Fibroblast of skin of abdomen (primary cell): ENCODE measurements around the gene KCNG2.

Experiments
- DNase-seq: peaks from one replicate; pipeline ENCODE4 v3.0.0-alpha.2; 2013

The KCNG2 gene

DNA sequence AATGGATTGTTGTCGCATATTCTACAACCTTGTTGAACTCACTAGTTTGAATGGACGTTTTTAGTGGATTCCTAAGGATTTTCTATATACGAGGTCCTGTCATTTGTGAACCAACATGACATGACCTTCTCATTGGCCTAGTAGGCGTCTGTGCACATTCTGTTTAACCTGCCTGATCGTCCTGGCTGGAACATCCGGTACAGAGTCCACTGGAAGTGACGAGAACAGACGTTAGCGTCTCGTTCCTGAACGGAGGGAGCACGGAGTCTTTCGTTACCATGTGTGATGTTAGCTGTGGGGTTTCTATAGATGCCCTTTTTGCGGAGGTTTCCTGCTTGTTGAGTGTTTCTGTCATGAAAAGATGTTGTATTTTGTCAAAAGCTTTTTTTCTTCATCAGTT, 91.8 kb downstream of the KCNG2 start:
- no peak for DNase-seq

DNA sequence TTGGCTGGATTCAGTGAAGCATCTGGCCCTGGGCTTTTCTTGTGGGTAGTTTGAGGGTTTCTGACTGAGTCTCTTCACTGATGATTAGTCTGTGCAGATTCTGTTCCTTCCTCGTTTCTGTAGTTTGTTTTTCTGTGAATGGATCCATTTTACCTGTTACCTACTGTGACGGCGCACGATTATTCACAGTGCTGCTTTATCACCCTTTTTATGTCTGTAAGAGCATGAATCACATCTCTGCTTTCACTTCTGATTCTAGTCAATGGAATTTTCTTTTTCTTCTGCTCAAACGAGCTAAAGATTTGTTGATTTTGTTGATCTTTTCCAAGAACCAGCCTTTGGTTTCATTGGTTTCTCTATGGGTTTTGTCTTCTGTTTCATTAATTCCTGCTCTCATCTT, 92.9 kb downstream of the KCNG2 start:
- DNase-seq = no peak

DNA sequence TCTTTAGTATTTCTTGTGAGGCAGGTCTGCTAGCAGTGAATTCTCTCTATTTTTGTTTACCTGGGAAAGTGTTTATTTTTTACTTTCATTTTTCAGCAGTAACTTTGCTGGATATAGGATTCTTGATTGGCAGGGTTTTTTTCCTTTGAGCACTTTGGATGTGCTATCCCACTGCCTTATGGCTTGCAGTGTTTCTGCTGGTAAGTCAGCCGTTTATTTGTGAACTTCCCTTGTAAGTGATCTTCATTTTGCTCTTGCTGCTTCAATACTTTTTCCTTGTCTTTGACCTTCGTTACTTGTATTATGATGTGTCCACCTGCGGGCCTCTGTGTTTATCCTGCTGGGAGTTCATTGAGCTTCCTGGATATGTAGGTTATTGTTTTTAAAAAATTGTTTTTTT, 99.0 kb downstream of the KCNG2 start:
- no peak for DNase-seq

DNA sequence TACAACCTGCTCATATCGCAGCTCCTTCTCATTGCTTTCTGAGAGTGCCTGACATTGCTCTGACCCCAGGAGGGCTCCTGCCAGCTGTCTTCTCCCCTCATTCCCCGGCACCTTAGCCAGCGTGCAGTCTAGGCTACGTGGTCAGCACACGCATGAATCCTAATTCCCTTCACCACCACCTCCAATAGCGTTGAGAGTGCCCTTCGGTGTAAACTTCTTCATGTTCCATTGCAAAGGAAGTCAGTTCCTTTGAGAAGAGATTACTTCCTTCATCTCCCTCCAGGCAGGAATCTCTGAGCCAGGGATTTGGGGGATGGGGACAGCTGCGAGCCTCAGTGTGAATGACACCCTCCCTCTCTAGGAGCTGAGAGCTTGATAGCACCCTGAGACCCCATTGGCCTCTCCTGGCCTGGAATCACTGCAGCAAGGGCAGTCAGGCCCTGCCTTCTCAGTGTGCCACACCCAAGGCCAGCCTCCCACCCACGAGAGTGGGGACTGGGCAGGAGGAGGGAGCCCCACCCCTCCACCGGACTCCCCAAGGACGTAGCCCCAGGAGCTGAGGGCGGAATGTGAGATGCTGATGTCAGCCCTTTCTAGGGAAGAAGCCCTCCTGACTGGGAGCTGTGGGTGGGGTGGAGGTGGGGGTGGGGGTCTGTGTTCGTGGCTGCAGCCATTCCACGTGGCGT, 100.3 kb downstream of the KCNG2 start:
- no peak for DNase-seq

DNA sequence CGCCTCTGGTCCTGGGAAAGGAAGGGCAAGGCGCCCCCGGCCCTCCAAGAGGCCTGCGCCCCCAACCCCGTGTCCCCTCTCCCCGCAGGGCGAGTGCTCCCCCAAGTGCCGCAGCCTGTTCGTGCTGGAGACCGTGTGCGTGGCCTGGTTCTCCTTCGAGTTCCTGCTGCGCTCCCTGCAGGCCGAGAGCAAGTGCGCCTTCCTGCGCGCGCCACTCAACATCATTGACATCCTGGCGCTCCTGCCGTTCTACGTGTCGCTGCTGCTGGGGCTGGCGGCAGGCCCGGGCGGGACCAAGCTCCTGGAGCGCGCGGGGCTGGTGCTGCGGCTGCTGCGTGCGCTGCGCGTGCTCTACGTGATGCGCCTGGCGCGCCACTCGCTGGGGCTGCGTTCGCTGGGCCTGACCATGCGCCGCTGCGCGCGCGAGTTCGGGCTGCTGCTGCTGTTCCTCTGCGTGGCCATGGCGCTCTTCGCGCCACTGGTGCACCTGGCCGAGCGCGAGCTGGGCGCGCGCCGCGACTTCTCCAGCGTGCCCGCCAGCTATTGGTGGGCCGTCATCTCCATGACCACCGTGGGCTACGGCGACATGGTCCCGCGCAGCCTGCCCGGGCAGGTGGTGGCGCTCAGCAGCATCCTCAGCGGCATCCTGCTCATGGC, 101.3 kb downstream of the KCNG2 start:
- DNase-seq = no peak

DNA sequence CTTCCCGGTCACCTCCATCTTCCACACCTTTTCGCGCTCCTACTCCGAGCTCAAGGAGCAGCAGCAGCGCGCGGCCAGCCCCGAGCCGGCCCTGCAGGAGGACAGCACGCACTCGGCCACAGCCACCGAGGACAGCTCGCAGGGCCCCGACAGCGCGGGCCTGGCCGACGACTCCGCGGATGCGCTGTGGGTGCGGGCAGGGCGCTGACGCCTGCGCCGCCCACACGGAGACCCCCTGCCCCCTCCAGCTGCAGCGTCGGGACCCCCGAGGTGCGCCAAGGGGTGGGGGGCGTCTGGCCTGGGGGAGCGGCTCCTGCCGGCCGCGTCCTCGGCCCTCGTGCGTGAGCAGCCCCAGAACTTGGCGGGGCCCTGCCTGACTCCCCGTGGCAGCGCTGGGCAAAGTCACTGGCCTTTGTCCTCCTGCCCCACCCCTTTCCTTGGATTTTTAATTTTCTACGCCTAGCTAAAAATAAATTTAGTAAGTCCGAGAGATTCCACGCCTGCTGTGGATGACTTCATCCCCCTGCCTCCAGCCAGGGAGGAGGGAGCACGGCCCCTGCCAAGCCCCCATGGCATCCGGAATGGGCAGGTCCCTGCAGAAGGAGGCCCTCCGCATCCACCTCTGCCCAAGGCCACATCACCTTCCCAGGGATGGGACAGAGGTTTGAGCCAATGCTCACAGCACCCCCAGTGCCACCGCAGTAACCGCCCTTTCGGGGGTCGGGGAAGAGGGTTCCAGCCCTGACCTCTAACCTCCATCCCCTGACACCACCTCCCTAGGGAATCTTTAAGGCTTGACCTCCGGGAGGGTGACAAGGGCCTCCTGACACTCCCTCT, 102.1 kb downstream of the KCNG2 start:
- no peak for DNase-seq

DNA sequence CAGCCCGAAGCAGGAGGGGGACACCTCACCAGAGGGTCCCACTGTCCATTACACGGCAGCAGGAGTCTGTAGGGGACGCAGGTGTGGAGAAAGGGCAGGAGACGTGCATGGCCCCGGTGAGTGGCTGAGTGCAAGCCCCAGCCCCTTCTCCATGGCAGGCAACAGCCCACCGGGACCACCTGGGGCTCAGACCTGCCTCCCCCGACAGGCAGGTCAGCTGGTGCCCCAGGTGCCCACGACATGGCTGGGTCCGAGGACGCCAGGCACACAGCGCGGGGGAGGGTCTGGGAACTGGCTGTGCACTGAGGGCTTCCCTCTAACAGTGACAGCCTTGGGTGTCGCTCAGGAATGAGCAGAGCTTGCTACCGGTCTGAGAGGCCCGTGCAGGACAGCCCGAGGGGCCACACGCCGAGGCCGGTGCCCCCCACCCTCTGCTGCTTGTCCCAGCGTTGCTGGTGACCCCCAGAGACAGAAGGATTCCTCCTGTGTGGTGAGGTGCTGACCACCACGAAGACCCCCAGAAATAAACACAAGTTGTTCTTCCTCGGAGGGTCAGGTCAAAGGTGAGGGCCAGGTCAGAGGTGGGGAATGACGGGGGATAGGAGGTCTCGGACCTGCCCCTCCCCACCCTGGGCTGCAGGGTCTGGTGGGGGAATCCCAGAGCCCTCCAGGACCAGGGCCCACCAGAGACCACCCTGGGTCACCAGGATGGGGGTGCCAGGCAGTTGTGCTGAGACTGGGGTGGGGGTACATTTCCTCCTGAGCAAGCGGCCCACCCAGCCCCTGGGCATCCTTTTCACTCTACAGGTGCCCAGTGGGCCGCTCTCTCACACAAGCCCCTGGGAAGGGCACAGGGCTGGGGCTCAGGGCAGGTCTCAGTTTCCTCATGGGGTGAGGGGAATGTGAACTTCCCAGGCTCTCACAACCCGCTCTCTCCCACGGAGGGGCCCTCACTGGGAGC, 103.2 kb downstream of the KCNG2 start:
- no peak for DNase-seq

DNA sequence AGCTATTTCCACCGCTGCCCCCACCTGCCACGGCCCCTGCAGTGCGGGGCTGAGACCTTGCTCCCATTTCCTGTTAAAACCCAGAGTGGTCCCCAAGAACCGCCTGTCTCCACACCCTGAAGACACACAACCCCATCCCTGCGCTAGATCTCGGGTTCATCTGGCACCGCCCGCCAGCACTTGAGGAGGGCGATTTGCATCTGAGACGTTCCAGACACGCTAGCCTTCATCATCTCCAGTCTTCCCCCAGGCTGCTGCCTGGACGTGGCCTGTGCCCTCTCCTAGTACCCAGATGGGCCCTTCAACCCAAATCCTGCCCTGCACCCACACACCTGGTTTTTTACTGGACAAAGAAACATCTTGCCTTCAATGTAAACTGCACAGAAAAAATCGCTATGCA, 103.9 kb downstream of the KCNG2 start:
- DNase-seq = no peak

DNA sequence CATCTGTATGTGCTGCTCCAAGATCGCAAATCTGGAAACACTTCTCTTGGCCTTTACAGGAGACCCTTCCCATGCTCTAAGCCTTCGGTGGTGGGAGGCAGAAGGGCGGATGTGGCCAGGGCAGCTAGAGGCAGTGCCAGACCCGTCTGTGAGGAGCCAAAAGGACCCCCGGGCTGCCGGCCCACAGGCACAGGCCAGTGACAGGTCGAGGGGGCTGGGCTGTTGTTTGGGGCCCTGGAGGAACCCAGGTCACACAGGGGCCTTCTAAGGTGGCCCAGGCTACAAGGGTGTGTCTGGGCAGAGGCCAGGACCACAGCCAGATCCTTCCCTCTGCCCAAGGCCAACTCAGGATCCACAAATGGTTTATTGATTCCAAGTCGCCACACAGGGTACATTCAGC, 104.3 kb downstream of the KCNG2 start:
- no peak for DNase-seq

DNA sequence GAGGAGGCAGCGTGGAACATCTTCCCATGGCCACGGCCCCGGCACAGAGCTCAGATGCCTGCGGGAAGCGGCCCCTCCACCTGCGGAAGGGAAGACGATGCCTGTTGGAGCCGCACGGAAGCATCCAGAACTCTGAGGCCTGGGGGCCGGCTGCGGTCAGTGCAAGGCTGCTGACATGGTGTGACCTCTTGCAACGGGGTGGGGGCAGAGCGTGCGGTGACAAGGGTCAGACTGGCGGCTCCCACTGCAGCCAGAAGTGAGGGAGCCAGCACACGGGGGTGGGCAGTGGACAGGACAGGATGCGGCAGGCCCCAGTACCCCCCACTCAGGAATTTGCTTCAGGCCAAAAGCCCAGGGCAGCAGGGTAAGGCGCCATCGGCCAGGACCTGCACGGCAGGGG, 104.9 kb downstream of the KCNG2 start:
- DNase-seq = no peak

DNA sequence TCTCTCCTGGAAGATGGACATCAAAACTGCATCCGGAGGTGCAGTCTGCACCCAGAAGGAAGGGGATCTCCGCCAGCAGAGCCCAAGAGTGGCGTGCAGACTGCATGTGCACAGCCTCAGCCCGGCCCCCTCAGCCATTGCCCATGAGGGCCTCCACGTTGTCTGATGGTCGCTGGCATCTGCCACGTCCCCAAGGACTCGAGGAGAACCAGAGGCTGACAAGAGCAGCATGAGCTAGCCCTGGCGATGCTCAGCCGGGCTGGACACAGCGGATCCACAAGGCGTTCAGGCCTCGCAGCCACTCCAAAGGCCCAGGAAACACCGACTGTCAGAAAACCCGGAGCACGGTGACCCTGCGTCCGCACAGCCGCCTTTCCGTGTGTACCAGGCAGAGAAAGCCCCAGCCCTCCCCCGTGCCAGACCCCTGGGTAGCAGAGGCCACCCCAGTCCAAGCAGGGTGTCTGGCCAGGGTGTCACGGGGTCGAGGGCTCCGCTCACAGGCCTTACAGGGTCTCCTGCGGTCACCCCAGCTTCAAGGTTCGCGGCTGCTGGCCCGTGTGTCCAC, 105.4 kb downstream of the KCNG2 start:
- no peak for DNase-seq

DNA sequence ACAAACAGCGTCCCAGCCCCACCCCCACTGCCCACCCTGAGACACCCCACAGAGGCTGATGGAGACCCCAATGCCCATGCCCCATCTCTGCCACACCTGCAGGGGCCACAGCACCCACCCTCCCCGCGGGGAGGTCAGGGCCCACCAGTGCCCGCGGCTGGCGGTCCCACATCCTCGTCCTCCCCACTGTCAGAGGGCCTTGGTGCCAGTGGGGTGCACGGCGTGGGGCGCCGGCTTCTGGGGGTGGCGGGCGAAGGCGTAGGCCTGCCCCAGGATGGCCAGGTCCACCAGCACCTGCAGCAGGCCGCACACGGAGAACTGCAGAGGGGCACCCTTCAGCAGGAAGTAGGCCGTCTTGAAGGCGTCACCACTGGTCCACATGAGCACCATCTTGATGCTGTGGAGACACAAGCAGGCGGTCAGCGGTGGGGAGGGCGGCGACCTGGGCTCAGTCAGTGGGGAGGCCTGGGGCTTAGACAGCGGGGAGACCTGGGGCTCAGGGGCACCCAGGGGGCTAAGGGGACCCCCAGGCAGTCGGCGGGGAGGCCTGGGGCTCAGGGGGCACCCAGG, 106.1 kb downstream of the KCNG2 start:
- no peak for DNase-seq

DNA sequence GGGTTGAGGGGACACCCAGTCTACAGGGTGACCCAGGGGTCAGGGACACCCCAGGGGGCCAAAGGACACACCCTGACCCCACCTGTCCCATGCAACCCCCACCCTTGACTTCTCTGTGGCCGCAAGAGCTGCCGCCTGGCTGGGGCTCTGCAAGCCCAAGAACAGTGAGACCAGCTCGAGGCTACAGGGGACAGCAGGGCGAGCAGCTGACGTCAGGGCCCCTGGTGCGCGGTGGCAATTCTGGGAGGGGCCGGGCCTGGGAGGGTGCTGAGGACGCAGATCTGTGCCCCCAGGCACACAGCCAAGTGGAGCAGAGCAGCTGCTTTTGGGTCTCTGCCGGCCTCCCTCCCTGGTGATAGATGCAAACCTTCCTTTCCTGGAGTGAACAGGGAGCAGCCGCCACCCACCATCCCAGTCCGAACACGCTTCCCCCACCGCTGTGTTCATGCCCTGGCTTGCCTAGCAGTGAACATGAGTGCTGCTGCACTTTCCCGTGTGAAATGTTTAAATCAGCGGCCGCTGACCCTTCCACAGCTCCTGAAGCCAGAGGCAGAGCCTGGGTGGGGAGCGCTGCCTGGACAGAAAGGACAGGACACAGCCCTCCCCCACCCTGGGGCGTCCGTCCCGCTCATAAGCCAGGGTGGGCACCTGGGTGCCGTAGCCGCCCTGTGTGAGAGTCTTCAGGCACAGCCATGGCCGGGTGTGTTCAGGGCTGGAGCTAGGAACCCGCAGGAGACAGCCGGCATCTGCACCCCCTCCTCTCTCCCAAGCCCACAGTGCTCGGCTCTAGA, 106.8 kb downstream of the KCNG2 start:
- DNase-seq = no peak

DNA sequence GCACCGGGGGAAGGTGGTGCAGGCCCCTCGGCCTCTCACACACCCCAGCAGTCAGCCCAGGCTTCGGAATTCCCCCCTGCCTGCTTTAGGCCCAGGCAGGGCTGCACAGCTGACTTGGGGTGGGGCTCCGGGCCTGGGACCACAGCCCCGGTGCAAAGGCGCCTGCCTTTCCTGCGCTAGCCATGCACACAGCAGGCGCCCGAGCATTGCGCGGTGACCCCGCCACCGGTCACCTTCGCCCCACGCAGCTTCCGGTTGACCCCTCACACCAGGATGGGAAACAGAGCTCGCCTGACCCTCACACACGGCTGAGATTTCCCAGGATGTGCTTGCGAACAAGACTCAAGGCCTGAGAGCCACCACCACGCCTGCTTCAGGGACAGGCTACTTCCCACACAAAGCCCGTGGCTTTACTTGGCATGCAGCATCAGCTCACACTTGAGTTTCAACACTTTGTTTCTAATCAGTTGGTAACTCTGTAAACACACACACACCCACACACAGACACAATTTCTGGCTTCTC, 107.7 kb downstream of the KCNG2 start:
- no peak for DNase-seq

DNA sequence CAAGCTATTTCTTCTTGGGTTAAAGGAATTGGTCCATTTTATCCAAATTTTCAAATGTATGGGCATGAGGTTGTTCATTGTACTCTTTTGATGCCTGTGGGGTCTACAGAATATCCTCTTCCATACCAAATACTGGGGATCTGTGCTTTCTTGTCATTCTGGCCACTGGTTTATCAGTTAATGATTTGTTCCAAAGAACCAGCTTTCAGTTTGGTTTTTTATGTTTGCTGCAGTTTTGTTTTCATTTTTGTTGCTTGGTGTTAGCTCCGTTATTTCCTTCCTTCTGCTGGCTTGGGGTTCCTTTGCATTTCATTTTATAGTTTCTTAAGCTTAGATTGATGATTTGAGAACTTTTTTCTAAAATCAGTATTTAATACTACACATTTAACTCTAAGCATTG, 108.3 kb downstream of the KCNG2 start:
- no peak for DNase-seq

DNA sequence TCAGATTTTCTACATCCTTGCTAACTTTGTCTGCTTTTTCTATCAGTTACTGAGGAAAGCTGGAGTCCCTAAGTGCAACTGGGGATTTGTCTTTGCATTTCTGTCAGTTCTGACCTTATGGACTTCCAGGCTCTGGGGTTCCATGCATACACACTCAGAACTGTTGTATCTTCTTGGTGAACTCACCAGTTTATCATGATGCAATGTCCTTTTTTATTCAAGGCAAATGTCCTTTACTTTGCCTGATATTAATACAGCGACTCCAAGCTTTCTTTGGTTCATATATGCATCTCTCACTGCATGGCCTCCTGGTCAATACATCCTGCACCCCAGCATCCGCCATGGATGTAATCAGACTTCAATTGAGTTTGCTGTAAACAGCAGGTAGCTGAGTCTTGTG, 109.0 kb downstream of the KCNG2 start:
- no peak for DNase-seq

DNA sequence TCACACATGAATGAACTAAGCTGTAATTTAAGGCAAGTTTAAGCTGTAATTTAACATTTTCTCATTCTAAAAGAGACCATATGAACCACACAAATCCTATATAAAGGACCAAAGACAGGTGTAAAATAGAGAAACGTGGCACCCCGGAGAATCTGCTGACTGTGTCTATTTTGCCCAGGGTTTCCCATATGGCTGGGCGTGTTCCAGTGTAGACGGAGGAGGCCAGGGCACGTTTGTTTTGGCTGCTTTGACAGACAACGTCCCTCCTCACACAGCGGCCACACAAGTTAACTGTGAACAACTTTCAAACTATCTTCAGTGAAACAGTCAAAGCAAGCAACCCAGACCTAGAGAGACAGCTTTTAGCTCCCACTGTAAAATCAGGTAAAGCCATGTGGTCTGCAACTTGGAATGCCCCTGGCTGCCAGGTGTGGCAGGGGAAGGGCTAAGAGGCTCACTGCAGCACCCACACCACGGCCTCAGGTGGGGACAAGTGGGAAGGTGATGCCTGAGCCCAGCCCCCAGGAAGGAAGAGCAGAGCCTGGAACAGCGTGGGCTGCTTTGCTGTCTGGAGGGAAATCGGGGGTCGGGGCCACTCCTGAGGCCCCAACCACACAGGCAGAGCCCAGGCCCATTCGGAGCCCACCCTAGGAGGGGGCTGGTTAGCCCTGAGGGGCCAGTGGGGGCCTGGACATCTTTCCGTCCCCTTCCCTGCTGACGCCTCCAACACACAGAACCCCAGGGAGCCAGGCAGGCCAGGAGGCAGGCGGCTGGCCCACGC, 113.0 kb downstream of the KCNG2 start:
- DNase-seq = no peak

DNA sequence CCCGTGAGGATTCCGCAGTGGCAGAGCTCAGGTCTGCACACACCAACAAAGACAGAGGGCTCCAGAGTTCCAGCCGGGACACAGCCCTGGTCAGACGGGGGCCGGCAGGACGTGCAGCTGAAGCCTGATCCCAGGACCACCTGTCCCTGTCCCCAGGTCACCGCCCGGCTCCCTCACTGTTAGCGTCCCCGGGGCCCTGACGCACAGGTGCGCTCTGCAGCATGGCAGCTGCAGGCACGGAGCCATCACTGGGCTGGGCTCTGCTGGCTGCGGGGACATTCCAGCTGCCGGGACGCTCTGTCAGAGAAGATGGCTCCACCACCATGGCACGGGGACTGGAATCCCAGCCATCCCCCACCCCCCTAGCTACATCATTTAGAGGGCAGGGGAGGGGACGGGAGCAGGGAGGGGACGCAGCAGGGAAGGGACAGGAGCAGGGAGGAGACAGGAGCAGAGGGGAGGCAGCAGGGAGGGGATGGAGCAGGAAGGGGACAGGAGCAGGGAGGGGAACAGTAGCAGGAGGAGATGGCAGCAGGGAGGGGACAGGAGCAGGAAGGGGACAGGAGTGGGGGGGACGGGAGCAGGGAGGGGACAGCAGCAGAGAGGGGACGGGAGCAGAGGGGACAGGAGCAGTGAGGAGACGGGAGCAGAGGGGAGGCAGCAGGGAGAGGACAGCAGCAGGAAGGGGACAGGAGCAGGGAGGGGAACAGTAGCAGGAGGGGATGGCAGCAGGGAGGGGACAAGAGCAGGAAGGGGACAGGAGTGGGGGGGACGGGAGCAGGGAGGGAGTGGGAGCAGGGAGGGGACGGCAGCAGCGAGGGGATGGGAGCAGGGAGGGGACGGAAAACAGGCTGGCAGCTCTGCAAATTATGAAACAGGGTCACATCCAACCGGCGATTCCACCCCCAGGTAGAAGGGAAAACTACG, 113.9 kb downstream of the KCNG2 start:
- DNase-seq = no peak
